ENCODE data around the gene CARD19. TPM values are rescaled to one million over a fixed set of nuclear protein-coding genes. Genes with fewer than 3 reads are reported as not detected.

Gene CARD19
- total and polyA plus RNA-seq, 9 of the 15 experiments (the other 6 are each of a cell fraction or from before 2014, with no cell fraction given): 0.90 to 34.9 (median 14.6) TPM

- TF ChIP-seq SFPQ (IDR thresholded peaks at IDR 0.05; ENCODE audit: low read depth, low read length): no peak
- no peak for TF ChIP-seq NR2C2 (CRISPR knock-in tag; IDR thresholded peaks at IDR 0.05)
- no peak for TF ChIP-seq NR2C2 (tag; IDR thresholded peaks at IDR 0.05)
- TF ChIP-seq TOE1 (IDR thresholded peaks at IDR 0.05; ENCODE audit: borderline replicate concordance): no peak
- TF ChIP-seq TOE1 (CRISPR knock-in tag; IDR thresholded peaks at IDR 0.05; ENCODE audit: borderline replicate concordance, low read depth): no peak
- TF ChIP-seq NR4A1 (CRISPR knock-in tag; IDR thresholded peaks at IDR 0.05): no peak
- no peak for TF ChIP-seq NR4A1 (tag; IDR thresholded peaks at IDR 0.05)
- TF ChIP-seq SPI1 (IDR thresholded peaks at IDR 0.05; ENCODE audit: borderline replicate concordance, low read depth, low read length): no peak
- no peak for TF ChIP-seq ARID2 (IDR thresholded peaks at IDR 0.05)
- no peak for TF ChIP-seq ZNF324 (CRISPR knock-in tag; IDR thresholded peaks at IDR 0.05)
- TF ChIP-seq SREBF1 (IDR thresholded peaks at IDR 0.05; ENCODE audit: borderline replicate concordance, low read depth, low read length): no peak
- TF ChIP-seq, protein P1, sequence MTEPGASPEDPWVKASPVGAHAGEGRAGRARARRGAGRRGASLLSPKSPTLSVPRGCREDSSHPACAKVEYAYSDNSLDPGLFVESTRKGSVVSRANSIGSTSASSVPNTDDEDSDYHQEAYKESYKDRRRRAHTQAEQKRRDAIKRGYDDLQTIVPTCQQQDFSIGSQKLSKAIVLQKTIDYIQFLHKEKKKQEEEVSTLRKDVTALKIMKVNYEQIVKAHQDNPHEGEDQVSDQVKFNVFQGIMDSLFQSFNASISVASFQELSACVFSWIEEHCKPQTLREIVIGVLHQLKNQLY (CRISPR knock-in tag; conservative IDR thresholded peaks at IDR 0.05): no peak
- TF ChIP-seq ZNF239 (CRISPR knock-in tag; IDR thresholded peaks at IDR 0.05): no peak
- no peak for TF ChIP-seq IRF2 (CRISPR knock-in tag; IDR thresholded peaks at IDR 0.05)
- no peak for TF ChIP-seq NCOA1 (IDR thresholded peaks at IDR 0.05; ENCODE audit: low read depth)
- TF ChIP-seq BRF1 (IDR thresholded peaks at IDR 0.05; ENCODE audit: borderline replicate concordance, extremely low read depth, insufficient read length): no peak
- no peak for TF ChIP-seq ZNF778 (CRISPR knock-in tag; IDR thresholded peaks at IDR 0.05)
- TF ChIP-seq RREB1 (CRISPR knock-in tag; IDR thresholded peaks at IDR 0.05): no peak
These were observed 37.1 kb downstream of the CARD19 start (continued) for GRCh38 chr9:93132946-93133680.

Measured in K562 (cell line).